Stimulated activated CD4-positive, alpha-beta T cell treated with anti-CD3 and anti-CD28 coated beads, TNF-alpha, amount 100 ng/mL, for 24 hours (primary cell): ENCODE results near the gene CHST7.

Experiments used
- DNase-seq, 3 experiments: peaks; one replicate each; pipeline ENCODE4 v3.0.0-alpha.2; 2020; ENCODE audit warnings: low read depth in 3 of 3

The CHST7 gene

DNA sequence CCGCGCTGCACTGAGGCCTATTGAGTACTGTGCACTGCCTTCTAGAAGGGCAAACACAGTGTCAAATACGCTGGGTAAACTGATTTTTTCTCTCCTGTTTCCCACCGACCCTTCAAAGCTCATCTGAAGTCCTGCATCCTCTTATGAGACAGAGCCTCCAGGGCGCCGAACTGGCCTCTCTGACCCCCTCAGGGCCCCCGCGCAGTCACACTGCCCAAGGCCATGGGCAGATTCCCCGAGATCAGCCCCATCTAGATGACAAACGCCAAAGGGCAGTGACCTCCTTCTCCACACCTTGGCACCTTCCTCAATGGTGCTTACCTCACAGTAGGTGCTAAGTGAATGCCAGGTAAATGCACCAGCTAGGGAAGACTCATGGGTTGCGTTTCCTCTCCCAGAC lies 34.4 kb downstream of the CHST7 start:
- DNase-seq: no peak

DNA sequence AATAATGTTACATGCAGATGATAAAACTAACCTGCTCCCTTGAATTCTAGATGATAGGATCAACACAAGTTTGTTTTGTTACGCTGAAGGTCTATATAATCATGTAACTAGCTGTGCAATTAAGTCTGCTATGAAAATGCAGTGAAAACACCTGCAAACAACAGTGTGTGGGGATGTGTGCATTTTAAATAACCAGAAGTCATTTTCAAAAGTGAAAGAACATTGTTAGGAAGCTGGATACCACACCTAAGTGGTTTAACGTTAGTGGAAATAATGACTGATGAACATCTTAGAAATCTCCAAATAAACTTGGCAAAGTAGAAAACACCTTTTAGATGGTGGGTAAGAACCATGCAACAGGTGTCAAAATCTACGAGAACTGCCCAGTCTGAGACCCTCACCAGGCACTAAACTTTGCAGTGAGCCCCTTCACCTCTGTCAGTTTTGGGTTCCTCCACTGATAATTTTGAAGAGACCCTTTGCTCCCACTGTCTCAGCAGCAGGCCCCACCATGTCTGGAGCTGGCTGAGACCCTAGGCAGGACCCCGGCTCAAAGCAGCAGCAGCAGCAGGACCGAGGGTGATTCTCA lies 36.6 kb downstream of the CHST7 start:
- no peak for DNase-seq

DNA sequence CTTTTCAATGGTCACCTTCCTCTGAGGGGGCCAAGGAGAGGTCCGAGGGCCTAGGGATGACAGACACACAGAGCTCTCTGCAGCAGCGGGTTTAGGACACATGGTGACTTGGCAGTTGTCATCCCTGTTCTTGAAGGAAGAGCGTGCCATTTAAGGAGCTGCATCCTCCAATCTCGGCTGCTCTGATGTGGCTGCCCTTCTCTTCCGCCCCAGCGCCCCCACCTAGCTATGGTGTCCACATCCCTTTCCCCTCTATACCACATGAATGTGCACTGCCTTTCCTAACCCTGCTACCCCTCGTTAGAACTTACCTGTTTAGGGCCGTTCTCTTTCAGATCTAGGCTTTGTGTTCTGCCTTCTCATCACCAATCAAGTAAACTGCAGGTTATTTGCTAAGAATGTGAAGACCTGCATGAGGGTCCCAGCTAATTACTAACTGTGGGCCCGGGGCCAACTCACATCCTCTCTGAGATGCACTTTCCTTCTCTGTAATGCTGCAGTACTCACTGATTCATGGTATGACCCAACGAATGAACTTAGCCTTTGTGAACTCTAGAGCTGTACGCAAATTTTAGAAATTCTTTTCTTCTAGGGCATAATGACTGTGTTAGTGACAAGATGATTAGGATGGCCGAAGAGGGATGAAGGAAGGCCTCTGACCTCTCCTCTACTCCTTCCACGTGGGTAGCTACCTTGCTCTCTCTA lies 38.2 kb downstream of the CHST7 start:
- no peak for DNase-seq

DNA sequence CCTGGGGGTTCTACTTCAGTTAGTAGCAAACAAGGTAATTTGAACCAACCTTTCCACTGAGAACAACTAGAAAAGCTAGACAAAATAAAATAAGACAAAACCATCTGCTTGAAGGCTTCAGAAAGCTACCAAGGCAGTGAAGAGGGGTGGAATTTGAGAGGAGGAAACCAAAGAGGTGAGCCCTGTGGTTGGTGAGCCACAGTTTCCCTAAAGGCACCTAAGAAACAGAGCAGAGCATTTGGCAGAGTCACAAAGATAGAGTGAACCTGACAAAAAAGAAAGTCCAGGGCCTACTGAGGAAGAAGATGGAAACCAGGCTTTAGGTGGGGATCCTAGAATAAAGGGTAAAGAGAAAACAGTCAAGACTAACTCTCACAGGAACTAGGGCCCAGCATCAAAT lies 44.3 kb downstream of the CHST7 start:
- DNase-seq: no peak

DNA sequence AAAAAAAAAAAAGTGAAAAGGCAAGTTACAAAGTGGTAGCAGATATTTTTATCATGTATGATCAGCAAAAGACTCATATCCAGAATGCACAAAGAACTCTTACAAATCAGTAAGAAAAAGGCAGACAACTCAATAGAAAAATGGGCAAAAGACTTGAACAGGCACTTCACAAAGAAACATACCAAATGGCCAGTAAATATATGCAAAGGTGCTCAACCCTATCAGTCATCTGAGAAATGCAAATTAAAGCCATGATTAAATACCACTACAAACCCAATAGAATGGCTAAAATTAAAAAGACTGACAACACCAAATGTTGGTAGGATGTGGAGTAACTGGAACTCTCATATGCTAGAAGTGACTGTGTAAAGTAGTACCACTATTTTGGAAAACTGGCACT lies 45.4 kb downstream of the CHST7 start:
- no peak for DNase-seq

DNA sequence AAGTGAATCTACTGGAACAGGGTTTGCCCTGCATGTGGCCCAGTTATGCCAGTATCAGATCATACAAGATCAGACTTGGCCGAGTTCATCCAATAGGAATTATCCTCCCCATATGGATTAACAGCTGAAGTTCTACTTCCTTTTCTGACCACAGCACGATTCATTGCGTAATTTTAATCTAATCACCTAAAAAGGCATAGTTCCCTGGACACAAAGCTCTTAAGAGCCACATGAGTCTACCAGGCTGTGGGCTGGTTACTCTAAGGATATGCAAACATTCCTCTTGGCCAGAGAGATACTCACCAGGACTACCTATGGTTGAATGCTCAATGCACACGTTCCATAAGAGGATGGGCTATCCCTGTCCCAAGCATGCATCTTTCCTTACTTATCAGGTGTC lies 46.9 kb downstream of the CHST7 start:
- DNase-seq: no peak

DNA sequence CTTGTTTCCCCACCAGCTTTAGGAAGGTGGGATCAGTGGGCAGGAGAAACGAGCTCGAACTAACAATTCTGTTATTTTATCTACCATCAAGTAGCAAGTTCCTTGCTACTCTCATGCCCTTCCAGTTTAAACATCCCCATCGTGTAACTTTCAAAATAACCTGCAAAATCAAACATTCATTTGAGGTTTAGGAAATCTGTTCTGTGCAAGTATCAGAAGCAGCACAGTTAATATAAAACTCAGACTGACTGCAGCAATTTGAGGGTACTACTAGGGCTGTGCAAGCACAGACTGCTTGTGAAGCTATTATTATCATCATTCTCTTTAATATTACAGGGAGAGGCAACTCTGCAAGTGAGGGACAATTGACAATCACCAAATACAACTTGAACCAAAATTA lies 48.0 kb downstream of the CHST7 start:
- no peak for DNase-seq

DNA sequence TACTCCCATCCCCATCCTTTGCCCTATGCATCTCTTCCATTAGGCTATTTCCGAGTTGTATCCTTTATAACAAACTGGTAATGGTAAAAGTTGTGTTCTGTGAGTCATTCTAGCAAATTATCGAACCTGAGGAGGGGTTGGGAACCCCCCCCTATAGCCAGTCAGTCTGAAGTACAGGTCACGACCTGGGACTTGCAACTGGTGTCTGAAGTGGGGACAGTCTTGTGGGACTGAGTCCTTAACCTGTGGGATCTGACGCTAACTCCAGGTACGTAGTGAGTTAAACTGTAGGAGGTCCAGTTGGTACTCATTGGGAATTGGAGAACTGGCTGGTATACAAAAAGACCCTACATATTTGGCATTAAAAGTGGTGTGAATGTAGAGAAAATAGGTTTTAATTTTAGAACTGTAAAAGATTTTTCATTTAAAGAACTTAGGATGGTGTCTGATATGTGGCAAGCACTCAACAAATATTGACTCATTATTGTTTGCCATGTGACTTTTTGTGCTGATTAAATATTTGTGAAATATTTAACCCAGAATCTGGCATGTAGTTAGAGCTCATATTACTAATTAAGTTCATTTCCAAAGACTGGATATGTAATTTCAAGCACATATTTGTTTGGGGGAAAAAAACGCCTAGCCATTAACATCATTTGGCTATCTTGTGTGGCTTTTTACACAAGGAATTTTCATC lies 50.7 kb downstream of the CHST7 start:
- no peak for DNase-seq

DNA sequence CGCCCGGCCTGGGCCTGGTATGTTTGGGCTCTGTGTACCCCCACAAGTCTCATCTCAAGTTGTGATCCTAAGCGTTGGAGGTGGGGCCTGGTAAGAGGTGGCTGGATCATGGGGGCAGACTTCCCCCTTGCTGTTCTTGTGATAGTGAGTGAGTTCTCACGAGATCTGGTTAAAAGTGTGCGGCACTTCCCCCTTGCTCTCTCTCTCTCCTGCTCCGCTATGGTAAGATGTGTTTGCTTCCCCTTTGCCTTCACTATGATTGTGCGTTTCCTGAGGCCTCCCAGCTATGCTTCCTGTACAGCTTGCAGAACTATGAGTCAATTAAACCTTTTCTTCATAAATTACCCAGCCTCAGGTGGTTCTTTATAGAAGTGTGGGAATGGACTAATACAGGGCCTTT lies 53.0 kb downstream of the CHST7 start:
- no peak for DNase-seq

DNA sequence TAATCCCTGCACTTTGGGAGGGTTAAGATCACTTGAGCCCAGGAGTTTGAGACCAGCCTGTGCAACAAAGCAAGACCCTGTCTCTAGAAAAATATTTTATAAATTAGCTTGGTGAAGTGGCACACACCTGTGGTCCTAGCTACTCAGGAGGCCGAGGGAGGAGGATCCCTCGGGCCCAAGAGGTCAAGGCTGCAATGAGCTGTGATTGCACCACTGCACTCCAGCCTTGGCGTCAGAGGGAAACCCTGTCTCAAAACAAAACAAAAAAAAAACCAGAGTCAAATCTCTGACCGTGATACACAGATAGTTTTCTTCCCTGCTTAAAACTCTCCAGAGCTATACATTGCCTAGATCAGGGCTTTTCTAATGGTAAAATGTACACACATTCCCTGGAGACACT lies 53.5 kb downstream of the CHST7 start:
- DNase-seq: no peak

DNA sequence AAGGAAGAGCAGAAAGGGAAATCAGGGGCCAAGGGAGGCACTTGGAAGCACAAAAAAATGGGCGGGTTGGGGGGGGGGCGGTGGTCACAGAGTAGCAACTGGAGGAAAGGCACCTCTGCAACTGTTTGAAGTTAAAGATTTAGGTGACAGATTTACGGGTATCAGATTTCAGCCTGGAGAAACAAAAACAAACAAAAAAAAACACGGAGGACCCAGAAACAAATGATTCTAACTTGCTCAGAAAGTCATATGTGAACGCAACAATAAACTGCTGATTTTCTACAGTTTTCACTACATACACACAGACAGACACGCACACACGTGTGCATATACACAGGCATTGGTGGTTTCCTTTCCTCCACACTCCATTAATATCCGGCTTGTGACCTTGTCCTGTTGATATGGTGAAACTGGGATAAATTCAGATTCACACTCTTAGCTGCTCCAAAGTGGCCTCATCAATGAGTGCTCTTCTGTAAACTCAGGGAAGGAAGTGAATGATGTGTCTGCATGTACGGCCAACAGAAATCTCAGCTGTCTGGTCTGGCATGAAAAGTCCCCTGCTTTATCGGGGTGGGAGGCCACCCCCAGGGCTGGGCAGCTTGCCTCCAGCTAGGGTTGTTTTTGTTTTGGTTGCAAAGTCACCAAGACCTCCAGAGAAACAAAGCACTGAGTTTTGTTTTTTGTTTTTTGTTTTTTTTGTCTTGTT lies 54.3 kb downstream of the CHST7 start:
- DNase-seq: no peak

DNA sequence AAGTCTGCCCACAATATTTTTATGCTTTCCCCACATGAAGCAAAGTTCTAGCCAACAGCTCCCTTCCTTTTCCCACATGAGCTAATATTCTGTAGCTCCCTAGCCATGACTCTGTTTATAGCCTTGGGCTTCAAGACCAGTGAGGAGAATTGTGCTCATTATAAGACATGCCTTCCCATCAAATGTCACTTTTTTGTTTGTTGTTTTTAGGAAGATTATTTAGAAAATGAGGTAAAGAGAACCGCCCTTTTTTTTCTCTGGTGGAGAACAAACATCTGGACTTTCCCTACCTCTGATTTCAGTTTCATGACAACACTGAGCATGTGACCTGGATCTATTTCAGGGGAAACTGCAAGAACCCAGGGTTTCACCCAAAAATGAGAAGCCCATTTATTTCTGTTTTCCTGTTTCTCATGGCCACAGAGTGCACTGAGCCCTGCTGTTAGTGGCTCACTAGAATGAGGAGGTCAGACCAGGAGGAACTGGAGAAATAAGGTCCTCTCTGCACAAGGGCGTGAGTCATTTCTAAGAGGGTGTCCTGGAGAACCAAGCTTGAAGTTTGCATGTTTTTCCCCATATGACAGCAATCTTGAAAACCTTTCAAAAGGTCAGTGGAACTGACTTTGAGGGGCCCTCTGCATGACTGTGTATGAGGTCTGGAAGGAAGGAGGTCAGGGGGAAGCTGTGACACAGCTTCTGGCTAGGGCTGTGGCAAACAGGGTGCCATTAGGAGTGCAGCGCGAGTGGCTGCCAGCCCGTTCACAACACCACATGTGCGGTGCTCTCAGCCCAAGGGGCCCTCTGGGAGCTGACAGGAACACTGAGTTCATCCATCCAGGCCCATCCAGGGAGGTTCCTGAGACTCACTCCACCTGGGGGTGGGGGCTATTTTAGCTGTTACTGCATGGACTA lies 55.2 kb downstream of the CHST7 start:
- DNase-seq: no peak

DNA sequence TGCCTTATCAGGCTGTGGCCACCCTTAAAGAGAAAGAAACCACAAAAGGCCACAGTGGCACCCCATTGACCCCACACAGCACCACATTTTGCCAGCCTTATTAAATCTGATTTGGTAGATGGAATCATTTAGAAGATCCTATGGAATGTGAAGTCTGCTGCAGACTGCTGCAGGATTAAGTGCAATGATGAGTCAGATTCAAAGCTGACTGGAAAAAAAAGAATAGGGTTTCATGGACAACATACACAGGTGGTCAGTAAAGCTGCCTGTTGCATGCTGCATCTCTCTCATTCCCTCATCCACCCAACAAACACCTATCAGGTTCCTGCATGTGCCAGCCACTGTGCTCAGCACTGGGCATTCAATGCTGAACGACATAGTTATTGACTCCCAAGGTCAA lies 56.6 kb downstream of the CHST7 start:
- DNase-seq: no peak

DNA sequence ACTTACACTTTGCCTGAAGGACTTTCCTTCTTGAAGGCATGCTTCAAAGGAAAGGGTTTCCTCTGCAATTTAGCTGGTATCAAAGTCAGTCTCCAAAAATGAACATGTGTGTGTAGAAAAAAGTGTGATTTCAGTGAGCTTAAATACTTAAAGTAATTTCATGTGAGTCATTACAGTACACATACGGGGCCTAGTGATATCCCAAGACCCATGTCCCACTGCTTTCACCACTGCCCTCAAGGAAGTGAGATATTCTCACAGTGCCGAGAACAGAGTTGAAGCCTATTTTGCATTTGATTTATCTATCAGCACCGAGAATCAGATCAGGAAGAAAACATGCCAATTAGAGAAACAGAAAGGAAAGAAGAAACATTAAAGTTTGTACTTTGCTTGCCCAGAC lies 61.0 kb downstream of the CHST7 start:
- DNase-seq: no peak

DNA sequence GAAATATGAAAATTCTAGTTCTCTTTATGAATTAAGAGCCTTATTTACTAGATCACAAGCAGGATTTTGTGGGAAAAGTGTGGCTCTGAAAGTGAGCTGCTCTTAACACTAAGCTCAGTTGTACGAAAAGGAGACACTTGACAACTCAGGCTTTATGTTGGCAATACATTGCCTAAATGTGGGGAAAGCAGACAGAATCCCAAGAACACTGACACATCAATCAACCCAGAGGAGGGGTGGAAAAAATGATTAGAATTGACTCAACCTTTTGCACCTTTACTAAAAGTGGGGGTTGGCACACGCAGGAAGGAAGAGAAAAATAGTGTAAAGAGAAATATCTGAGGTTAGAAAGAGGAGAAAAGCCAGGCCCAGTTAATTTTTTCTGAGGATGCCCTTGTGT lies 61.6 kb downstream of the CHST7 start:
- no peak for DNase-seq

DNA sequence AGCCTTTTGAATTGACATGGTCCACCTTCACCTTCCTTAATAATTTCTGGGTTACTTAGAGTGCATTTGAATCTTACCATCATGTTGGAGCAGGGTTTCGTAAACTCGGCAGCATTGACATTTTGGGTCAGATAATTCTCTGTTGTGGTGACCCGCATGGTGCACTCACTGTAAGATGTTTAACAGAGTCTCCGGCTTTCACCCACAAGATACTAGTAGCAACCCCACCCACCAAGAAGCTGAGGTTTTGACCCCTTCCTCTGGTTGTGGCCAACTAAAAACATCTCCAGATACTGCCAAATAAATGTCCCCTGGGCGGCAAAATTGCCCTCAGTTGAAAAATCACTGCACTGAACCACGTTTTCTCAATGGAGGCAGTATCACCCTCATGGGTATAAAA lies 62.7 kb downstream of the CHST7 start:
- DNase-seq: no peak

DNA sequence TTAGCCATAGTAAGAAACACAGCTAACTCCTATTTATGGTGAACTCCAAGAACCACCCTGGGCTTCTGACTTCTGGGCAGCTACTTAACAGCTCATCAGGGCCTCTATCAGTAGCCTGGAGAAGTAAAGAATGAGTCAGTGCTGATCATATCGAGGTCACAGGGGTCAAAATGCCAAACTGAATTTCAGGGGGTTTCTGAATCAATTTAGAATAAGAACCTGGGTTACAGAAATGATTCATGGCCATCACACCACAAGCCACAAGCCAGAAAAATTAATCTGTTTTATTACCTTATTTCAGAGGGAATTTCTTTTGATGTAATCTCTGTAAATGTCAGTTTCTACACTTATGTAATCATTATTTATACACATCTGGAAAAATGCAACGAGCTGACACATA lies 64.4 kb downstream of the CHST7 start:
- no peak for DNase-seq

DNA sequence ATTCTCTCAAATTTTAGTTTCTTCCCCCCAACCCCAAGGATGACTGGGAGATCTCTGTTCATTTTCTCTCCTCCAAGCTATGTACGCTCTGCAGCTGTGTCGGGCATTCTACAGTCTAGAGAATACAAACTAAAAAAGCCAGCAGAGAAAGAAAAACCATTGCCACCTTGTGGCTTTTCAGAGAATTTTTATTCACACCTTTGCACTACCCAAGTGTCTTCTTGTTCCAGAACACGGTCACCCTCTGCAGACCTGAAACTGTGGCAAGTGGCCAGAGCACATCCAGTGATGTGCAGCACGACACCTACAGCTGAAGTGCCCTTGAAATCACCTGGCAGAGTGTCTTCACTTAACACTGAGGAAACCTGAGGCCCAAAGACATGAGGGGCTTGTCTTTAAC lies 68.6 kb downstream of the CHST7 start:
- DNase-seq: no peak

DNA sequence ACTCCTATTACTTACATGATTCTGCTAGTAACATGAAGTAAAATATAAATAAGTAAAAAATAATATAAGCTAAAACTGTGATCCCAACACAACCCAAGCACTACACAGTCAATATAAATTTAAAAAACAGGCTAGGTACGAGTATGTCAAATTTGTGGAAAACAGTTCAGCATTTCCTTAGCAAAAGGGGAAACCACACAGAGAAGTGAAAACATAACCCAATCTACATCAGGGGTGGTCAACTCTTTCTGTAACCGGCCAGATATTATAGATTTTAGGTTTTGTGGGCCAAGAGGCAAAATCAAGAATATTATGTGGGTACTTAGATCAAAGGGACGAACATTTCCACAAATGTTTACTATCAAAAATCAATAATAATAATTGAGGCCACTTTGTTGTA lies 70.1 kb downstream of the CHST7 start:
- DNase-seq: no peak

DNA sequence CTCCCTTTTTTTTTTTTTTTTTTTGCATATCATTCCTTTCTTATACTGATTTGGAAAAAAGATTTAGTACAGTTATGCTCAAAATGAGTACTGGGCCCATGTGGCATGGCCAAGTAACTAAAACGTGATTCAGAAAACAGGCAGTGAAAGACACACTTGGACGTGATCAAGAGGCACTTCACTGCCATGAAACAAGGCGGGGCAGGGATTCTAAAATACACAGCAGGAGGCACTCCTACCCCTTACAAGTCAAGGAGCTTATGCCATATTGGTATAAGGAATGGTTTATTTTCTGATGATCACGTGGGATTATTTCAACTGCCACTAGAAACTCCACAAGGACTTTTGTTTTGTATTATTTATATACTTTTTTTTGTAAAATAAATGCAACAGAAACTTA lies 72.0 kb downstream of the CHST7 start:
- no peak for DNase-seq

DNA sequence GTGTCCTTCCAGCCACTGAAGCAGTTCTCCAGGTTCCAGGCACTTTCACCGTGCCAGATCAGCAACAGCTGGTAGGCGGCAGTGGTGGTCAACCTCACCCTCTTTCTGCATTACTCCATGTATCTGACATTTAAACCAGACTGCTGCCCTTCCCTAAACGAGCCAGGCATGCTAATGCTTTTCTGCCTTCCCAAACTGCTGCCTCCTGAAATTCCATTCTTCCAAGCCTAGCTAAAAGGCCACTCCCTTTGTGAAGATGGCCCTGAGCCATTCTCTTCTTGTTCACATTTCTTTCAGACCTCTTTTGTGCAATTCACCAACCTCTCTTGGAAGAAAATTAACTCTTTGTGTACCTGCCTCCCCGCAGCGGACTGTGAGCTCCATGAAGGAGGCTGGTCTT lies 73.7 kb downstream of the CHST7 start:
- DNase-seq: no peak
